GM10266 (cell line): ENCODE data around the gene POLR3H.
"Not testable (repeated sequence)": the region's sequence is repeated elsewhere in the genome, so short reads cannot be mapped to it uniquely, and the experiment has no call there.

Source experiments
- DNase-seq: peaks from one replicate; pipeline ENCODE4 v3.0.0; 2012; ENCODE audit errors: extremely low spot score
- CTCF ChIP-seq: IDR thresholded peaks from 2 replicates; pipeline ENCODE4 v1.5.1; 2012; ENCODE audit warnings: mild to moderate bottlenecking, low read depth; ENCODE audit not compliant: control insufficient read depth, insufficient read depth; ENCODE audit errors: missing control alignments

POLR3H gene

DNA sequence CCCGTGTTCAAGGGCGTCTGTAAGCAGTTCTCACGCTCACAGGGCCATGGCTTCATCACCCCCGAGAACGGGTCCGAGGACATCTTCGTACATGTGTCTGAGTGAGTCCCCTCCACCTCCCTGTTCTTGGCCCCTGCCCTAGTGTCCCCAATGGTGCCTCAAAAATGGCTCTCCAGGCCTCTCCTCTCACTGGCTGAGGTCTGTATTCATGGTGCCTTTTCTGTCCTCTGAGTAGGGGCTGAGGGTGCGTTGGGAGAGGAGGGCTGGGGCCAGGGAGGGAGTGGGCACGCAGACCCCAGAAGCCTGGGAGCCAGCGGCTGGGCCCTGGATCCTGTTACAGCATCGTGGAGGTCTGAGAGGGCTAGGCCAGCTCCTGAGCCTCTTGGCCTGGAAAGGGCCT, 29.4 kb upstream of the POLR3H start:
- no peak for TF ChIP-seq CTCF

GRCh38 chr22:41572305-41572704, 28.0 kb upstream of the POLR3H start:
- not testable (repeated sequence) for DNase-seq

More for the DNA sequence above, 29.4 kb upstream of the POLR3H start:
- DNase-seq = no peak

DNA sequence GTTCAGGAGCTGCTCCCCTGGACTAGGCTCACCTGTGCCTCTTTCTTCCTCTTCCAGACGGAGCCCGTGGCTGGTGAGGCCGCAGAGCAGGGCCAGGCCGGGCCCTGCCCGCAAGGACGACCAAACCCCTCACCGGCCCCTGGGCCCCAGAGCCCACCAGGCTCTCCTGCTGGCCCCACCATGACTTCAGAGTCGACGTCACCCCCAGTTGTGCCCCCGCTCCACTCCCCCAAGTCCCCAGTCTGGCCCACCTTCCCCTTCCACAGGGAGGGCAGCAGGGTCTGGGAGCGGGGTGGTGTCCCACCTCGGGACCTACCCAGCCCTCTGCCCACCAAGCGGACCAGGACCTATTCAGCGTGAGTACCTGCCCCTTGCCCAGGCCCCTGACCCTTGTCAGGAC, 27.5 kb upstream of the POLR3H start:
- no peak for TF ChIP-seq CTCF
- DNase-seq = no peak

- no peak for DNase-seq
- no peak for TF ChIP-seq CTCF
Observed at GRCh38 chr22:41570221-41570620, 26.0 kb upstream of the POLR3H start.

GRCh38 chr22:41568811-41569210, 24.5 kb upstream of the POLR3H start:
- no peak for DNase-seq
- no peak for TF ChIP-seq CTCF

DNA sequence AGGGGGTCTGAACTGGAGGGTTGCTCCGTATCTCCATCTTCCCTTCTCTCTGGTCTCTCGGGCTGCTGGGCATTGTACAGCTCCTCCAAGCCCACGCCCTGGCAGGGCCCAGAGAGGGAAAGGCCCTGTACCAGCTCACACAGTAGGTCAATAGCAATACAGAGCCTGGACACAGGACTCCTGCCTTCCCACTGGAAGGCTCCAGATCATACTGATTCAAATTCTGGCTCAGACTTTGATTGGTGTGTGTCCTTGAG, 23.2 kb upstream of the POLR3H start:
- no peak for TF ChIP-seq CTCF
- no peak for DNase-seq

DNA sequence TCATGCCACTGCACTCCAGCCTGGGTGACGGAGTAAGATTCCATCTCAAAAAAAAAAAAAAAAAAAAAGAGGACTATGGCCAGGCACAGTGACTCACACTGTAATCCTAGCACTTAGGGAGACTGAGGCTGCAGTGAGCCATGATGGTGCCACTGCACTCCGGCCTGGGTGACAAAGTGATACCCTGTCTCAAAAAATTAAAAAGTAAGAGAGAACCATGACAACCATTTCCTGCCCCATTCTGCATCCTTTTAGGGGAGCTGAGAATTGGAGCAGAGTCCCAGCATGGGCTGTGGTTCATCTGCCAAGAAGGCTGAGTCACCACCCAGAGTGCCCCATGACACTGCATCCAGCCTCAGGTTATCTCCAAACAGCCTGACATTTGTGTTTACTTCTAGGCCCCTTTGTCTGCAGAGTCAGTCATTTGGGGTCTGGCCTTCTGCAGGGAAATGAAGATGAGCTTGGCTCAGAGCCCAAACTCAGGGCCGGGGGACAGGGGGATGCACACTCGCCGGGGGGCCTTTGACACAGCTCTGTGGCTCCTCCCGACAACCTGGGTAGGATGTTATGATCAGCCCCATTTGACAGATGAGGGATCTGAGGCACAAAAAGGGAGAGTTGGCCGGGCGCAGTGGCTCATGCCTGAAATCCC, 21.3 kb upstream of the POLR3H start:
- no peak for DNase-seq

More for the DNA sequence above, 21.3 kb upstream of the POLR3H start:
- no peak for TF ChIP-seq CTCF
